GM19463 (cell line): Measurements from ENCODE around the gene ENTPD2.

Experiments used
- ATAC-seq: cut with Tn5 transposase; IDR thresholded peaks from one replicate; pipeline ENCODE4 v1.9.1; 2021; ENCODE audit warnings: mild to moderate bottlenecking, moderate library complexity; ENCODE audit not compliant: unreplicated experiment

ENTPD2 gene

GRCh38 chr9:137031904-137032640 lies 21.8 kb downstream of the ENTPD2 start, which contains the start of gene FUT7:
Gene FUT7, minus strand, starts transcription at chr9:137032088. Its CDS starts 97 bp downstream, at chr9:137031991.
- ATAC-seq = no peak

GRCh38 chr9:137030538-137031527 lies 23.0 kb downstream of the ENTPD2 start:
- ATAC-seq = no peak

GRCh38 chr9:137030006-137030405 lies 23.9 kb downstream of the ENTPD2 start:
- no peak for ATAC-seq

- ATAC-seq = no peak
Measured at GRCh38 chr9:137029058-137029936, 24.6 kb downstream of the ENTPD2 start.

- no peak for ATAC-seq
Measured at GRCh38 chr9:137028263-137029057, 25.4 kb downstream of the ENTPD2 start.

- no peak for ATAC-seq
Measured at GRCh38 chr9:137027369-137028262, 26.2 kb downstream of the ENTPD2 start, which contains the start of gene ABCA2. Gene ABCA2, minus strand, starts transcription at chr9:137028237. Its CDS starts 97 bp downstream, at chr9:137028140.

- no peak for ATAC-seq
Measured at GRCh38 chr9:137026828-137027227, 27.0 kb downstream of the ENTPD2 start.

- ATAC-seq = no peak
Measured at GRCh38 chr9:137026384-137026783, 27.5 kb downstream of the ENTPD2 start.

- ATAC-seq = no peak
Measured at GRCh38 chr9:137025517-137025966, 28.3 kb downstream of the ENTPD2 start.

GRCh38 chr9:137023583-137023991 lies 30.3 kb downstream of the ENTPD2 start:
- no peak for ATAC-seq

- no peak for ATAC-seq
Measured at GRCh38 chr9:137023157-137023556, 30.7 kb downstream of the ENTPD2 start.

GRCh38 chr9:137022662-137023008 lies 31.2 kb downstream of the ENTPD2 start:
- no peak for ATAC-seq

GRCh38 chr9:137021979-137022661 lies 31.7 kb downstream of the ENTPD2 start:
- no peak for ATAC-seq

- no peak for ATAC-seq
Measured at GRCh38 chr9:137021568-137021978, 32.3 kb downstream of the ENTPD2 start.

GRCh38 chr9:137020771-137021567 lies 32.9 kb downstream of the ENTPD2 start:
- ATAC-seq = no peak

GRCh38 chr9:137019891-137020683 lies 33.8 kb downstream of the ENTPD2 start:
- ATAC-seq = no peak
